CD14-positive monocyte (primary cell): Measurements from ENCODE around the gene PYGL. TPM values are rescaled to one million over a fixed set of nuclear protein-coding genes. Genes with fewer than 3 reads are reported as not detected.

Experiments
- DNase-seq, 3 donors: peaks; one replicate each; pipeline ENCODE4 v3.0.0-alpha.2; 2011 to 2022
- H2AFZ ChIP-seq: 2 replicates; pipeline ENCODE4 v1.6.0; 2012; ENCODE audit warnings: mild to moderate bottlenecking, low read depth, low read length, inconsistent platforms; ENCODE audit not compliant: insufficient read depth, poor library complexity, severe bottlenecking
- H3K27ac ChIP-seq, 2 donors: 1 replicate in 1 of 2; 2 replicates in 1 of 2; pipeline ENCODE4 v1.5.1; 2012 to 2013; ENCODE audit warnings: low read length in 2 of 2, control low read depth in 1 of 2, inconsistent platforms in 1 of 2, low read depth in 1 of 2, mild to moderate bottlenecking in 1 of 2
- H3K27me3 ChIP-seq, 2 donors: one replicate each; pipeline versions ENCODE4 v1.6.0 to v1.6.1; 2011 to 2013; ENCODE audit warnings: low read length in 2 of 2; ENCODE audit not compliant: control insufficient read depth in 2 of 2, insufficient read depth in 2 of 2
- H3K36me3 ChIP-seq, 2 donors: replicated peaks in 1 of 2; 1 replicate in 1 of 2; 2 replicates in 1 of 2; pipeline versions ENCODE4 v1.5.1 to v1.6.1; 2012 to 2013; ENCODE audit warnings: low read length in 2 of 2, control low read depth in 1 of 2, inconsistent platforms in 1 of 2, mild to moderate bottlenecking in 1 of 2; ENCODE audit not compliant: insufficient read depth in 2 of 2, control insufficient read depth in 1 of 2
- H3K4me1 ChIP-seq, 2 donors: 1 replicate in 1 of 2; 2 replicates in 1 of 2; pipeline versions ENCODE4 v1.5.1 to v1.6.1; 2012 to 2013; ENCODE audit warnings: low read length in 2 of 2, control low read depth in 1 of 2, inconsistent platforms in 1 of 2, mild to moderate bottlenecking in 1 of 2, moderate library complexity in 1 of 2; ENCODE audit not compliant: insufficient read depth in 2 of 2, control insufficient read depth in 1 of 2
- H3K4me2 ChIP-seq: replicated peaks from 2 replicates; pipeline ENCODE3; 2012; ENCODE audit warnings: low read length, moderate library complexity, mild to moderate bottlenecking; ENCODE audit not compliant: poor library complexity, severe bottlenecking; ENCODE audit errors: extremely low read depth
- H3K4me3 ChIP-seq, 3 experiments: fragments of 200-600 bp in 1 of 3; sonication (generic) in 1 of 3; replicated peaks in 1 of 3; 1 replicate in 2 of 3; 2 replicates in 1 of 3; pipeline ENCODE4 v1.5.1; 2011 to 2013; ENCODE audit warnings: low read length in 3 of 3, mild to moderate bottlenecking in 3 of 3, control low read depth in 2 of 3, low read depth in 2 of 3, inconsistent platforms in 1 of 3, moderate library complexity in 1 of 3
- H3K79me2 ChIP-seq: 2 replicates; pipeline ENCODE4 v1.6.0; 2012; ENCODE audit warnings: mild to moderate bottlenecking, control low read depth, inconsistent platforms, low read length, moderate library complexity; ENCODE audit not compliant: insufficient read depth
- H3K9ac ChIP-seq: 2 replicates; pipeline ENCODE4 v1.6.0; 2017; ENCODE audit warnings: low read length, mild to moderate bottlenecking; ENCODE audit not compliant: insufficient read depth, poor library complexity, severe bottlenecking
- H3K9me3 ChIP-seq, 2 donors: replicated peaks in 1 of 2; 1 replicate in 1 of 2; 2 replicates in 1 of 2; pipeline versions ENCODE4 v1.5.1 to v1.6.1; 2012 to 2013; ENCODE audit warnings: low read length in 2 of 2, control low read depth in 1 of 2; ENCODE audit not compliant: control insufficient read depth in 1 of 2, insufficient read depth in 1 of 2
- H4K20me1 ChIP-seq: 2 replicates; pipeline ENCODE4 v1.6.0; 2012; ENCODE audit warnings: mild to moderate bottlenecking, low read length, control low read depth, moderate library complexity; ENCODE audit not compliant: insufficient read depth
- H3K27ac Mint-ChIP-seq, 7 donors: one replicate each; pipeline ENCODE4 v1.8.0; 2020; ENCODE audit warnings: mild to moderate bottlenecking in 7 of 7, mixed read lengths in 7 of 7, moderate library complexity in 6 of 7, inconsistent platforms in 2 of 7
- H3K27me3 Mint-ChIP-seq, 3 donors: one replicate each; pipeline ENCODE4 v1.8.0; 2021 to 2022; ENCODE audit warnings: low read depth in 3 of 3, mild to moderate bottlenecking in 3 of 3, mixed read lengths in 3 of 3, moderate library complexity in 3 of 3, inconsistent platforms in 1 of 3
- H3K36me3 Mint-ChIP-seq, 2 donors: one replicate each; pipeline ENCODE4 v1.8.0; 2020; ENCODE audit warnings: mixed read lengths in 2 of 2, inconsistent platforms in 1 of 2, mild to moderate bottlenecking in 1 of 2
- H3K4me1 Mint-ChIP-seq: one replicate; pipeline ENCODE4 v1.8.0; 2020; ENCODE audit warnings: mild to moderate bottlenecking, mixed read lengths
- H3K4me3 Mint-ChIP-seq, 2 donors: one replicate each; pipeline ENCODE4 v1.8.0; 2020; ENCODE audit warnings: mild to moderate bottlenecking in 2 of 2, mixed read lengths in 2 of 2, moderate library complexity in 1 of 2
- H3K9me3 Mint-ChIP-seq, 7 donors: one replicate each; pipeline ENCODE4 v1.8.0; 2020 to 2022; ENCODE audit warnings: mixed read lengths in 7 of 7, mild to moderate bottlenecking in 6 of 7, moderate library complexity in 6 of 7, inconsistent platforms in 2 of 7
- CTCF ChIP-seq: fragments of 200-600 bp; IDR thresholded peaks from one replicate; pipeline ENCODE4 v1.8.0; 2022; ENCODE audit warnings: antibody characterized with exemption, mild to moderate bottlenecking
- WGBS: methylation state at CpG from one replicate; pipeline ENCODE4 v1.1.5; 2013; ENCODE audit warnings: missing lambda C conversion rate; ENCODE audit not compliant: insufficient coverage; 5-methylcytosine and 5-hydroxymethylcytosine counted together
- intact Hi-C, 2 donors: fragments of 100-400 bp; cut with micrococcal nuclease; formaldehyde crosslinking; loops; one replicate each; pipeline versions ENCODE4 v1.15.0 to v1.15.1; 2023
- polyA plus RNA-seq, 3 donors: library from polyadenylated mRNA; depleted of rRNA in 1 of 3; unstranded in 2 of 3; stranded (reverse) in 1 of 3; fragments of 300-500 nt in 2 of 3; fragments of >200 nt in 1 of 3; fragmentation: Illumina TruSeq in 2 of 3; gene quantifications; 1 replicate in 2 of 3; 2 replicates in 1 of 3; pipeline ENCODE4 v1.2.3, GENCODE V29; 2012 to 2021

PYGL gene
- polyA plus RNA-seq, 3 donors: 125 to 184 (median 166) TPM

- Histone ChIP-seq H3K27ac (no peak overlapping the region), H3K9me3 (no peaks in the 10 kb centered on the region), H3K4me1 (peaks cover 6 to 7% of the 10 kb centered on the region in 2 donors), H4K20me1 (no peaks in the 10 kb centered on the region), H2AFZ (peak overlapping the region; percentile 43), H3K27me3 (no peaks in the 10 kb centered on the region), H3K4me2 (no peak overlapping the region), H3K4me3 (no peak overlapping the region), H3K9ac (no peak overlapping the region), H3K36me3 (no peaks in the 10 kb centered on the region), H3K79me2 (no peaks in the 10 kb centered on the region)
- Mint-ChIP-seq H3K27me3 (no peaks in the 10 kb centered on the region), H3K9me3 (no peaks in the 10 kb centered on the region), H3K4me3 (peak overlapping the region in 1 of 2 donors; percentile 15), H3K4me1 (peaks cover 7% of the 10 kb centered on the region), H3K36me3 (no peaks in the 10 kb centered on the region), H3K27ac (peak overlapping the region in 2 of 7 donors; percentile 48 to 67)
- no peak for DNase-seq
- 70% methylated on average over 3 of the region's 3 CpGs for WGBS
- no peak for TF ChIP-seq CTCF
- intact Hi-C loops: no loop called here
Observed at GRCh38 chr14:50978529-50978871, 34.2 kb upstream of the PYGL start.

- WGBS: 42% methylated on average over 2 of the region's 3 CpGs
- Histone ChIP-seq H3K79me2 (no peaks in the 10 kb centered on the region), H3K4me2 (no peak overlapping the region), H3K27ac (no peak overlapping the region), H2AFZ (peak overlapping the region; percentile 43), H3K27me3 (no peaks in the 10 kb centered on the region), H3K9me3 (no peaks in the 10 kb centered on the region), H3K9ac (no peak overlapping the region), H3K36me3 (no peaks in the 10 kb centered on the region), H3K4me3 (no peak overlapping the region), H4K20me1 (no peaks in the 10 kb centered on the region), H3K4me1 (peaks cover 6 to 7% of the 10 kb centered on the region in 2 donors)
- intact Hi-C loops: no loop called here
- H3K27ac Mint-ChIP-seq: peak overlapping the region in 2 of 7 donors; percentile 48 to 67
- no peaks in the 10 kb centered on the region for H3K36me3 Mint-ChIP-seq
- peak overlapping the region in 1 of 2 donors; percentile 15 for H3K4me3 Mint-ChIP-seq
- peaks cover 7% of the 10 kb centered on the region for H3K4me1 Mint-ChIP-seq
- no peak for TF ChIP-seq CTCF
- H3K9me3 Mint-ChIP-seq: no peaks in the 10 kb centered on the region
- DNase-seq: peak; percentile 23 to 40 (median 36)
- H3K27me3 Mint-ChIP-seq: no peaks in the 10 kb centered on the region
Observed at GRCh38 chr14:50977863-50978528, 33.7 kb upstream of the PYGL start.
